DND-41 (cell line): ENCODE data around the gene ACOXL.

ENCODE experiments used
- EZH2 ChIP-seq: IDR thresholded peaks from 3 replicates; pipeline ENCODE4 v1.6.1; 2012; ENCODE audit warnings: borderline replicate concordance, low read depth, mild to moderate bottlenecking, moderate library complexity, low read length, inconsistent platforms; ENCODE audit not compliant: severe bottlenecking
- TF ChIP-seq, protein P1 (sequence below): IDR thresholded peaks from 2 replicates; pipeline ENCODE4 v1.5.1; 2012; ENCODE audit warnings: borderline replicate concordance, low read length, moderate library complexity, mild to moderate bottlenecking; ENCODE audit not compliant: poor library complexity, severe bottlenecking; ENCODE audit errors: extremely low read depth

GRCh38 chr2:111028720-111029119 lies 296.3 kb downstream of the ACOXL start:
- TF ChIP-seq, protein P1, sequence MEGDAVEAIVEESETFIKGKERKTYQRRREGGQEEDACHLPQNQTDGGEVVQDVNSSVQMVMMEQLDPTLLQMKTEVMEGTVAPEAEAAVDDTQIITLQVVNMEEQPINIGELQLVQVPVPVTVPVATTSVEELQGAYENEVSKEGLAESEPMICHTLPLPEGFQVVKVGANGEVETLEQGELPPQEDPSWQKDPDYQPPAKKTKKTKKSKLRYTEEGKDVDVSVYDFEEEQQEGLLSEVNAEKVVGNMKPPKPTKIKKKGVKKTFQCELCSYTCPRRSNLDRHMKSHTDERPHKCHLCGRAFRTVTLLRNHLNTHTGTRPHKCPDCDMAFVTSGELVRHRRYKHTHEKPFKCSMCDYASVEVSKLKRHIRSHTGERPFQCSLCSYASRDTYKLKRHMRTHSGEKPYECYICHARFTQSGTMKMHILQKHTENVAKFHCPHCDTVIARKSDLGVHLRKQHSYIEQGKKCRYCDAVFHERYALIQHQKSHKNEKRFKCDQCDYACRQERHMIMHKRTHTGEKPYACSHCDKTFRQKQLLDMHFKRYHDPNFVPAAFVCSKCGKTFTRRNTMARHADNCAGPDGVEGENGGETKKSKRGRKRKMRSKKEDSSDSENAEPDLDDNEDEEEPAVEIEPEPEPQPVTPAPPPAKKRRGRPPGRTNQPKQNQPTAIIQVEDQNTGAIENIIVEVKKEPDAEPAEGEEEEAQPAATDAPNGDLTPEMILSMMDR: no peak
- TF ChIP-seq EZH2: no peak
